Stimulated activated CD4-positive, alpha-beta T cell treated with anti-CD3 and anti-CD28 coated beads, Interleukin-4, amount 100 ng/mL, for 48 hours (primary cell): Measurements from ENCODE around the gene RBPMS2.

Experiments
- DNase-seq, 2 donors: peaks; one replicate each; pipeline ENCODE4 v3.0.0-alpha.2; 2020; ENCODE audit warnings: low read depth in 2 of 2

Gene RBPMS2

GRCh38 chr15:64691896-64692565, 83.4 kb downstream of the RBPMS2 start:
- DNase-seq = no peak

DNA sequence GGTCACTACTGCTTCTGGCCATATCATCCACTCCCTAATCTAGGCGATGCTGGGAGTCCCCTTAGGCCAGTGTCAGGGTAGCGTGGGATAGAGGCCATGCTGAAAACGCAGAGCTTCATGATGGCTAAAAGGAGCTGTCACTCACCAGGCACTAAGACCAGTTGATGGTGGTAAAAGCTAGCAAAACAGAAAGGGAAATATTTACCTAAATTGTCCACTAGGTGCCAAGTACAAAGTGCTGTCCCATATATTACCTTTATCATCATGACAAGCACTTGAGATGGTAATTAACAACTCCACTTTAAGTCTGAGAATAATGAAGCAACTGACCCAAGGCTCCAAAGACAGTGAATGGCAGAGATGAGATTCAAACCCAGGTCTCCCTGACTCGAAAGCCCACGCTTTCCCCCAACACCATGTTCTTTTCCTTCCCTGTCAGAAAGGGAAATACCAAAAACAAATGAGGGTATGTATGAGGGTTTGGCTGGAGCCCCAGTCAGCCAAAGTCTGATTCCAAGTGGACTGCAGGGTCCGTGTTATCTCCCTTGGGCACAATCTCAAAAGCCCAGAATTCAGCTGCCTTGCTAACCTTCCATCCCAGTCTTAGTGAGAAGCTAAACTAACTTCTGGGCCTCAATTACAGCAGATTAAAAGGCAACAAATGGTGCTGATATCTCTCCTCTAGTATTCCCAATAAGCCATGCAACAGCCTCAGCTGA, 84.7 kb downstream of the RBPMS2 start:
- no peak for DNase-seq

GRCh38 chr15:64690008-64690407, 85.4 kb downstream of the RBPMS2 start:
- DNase-seq = no peak
